Gastrocnemius medialis (tissue), 4 donors: ENCODE measurements around the gene WDR4. TPM values are rescaled to one million over a fixed set of nuclear protein-coding genes. Genes with fewer than 3 reads are reported as not detected.
"Not testable (repeated sequence)": the region's sequence is repeated elsewhere in the genome, so short reads cannot be mapped to it uniquely, and the experiment has no call there.

Source experiments
- ATAC-seq, 2 donors: fragments of 150-250 bp; one replicate each; pipeline ENCODE4 v1.9.1; 2016
- DNase-seq, 2 donors: peaks; one replicate each; pipeline ENCODE4 v3.0.0-alpha.2; 2019
- H3K27ac ChIP-seq, 4 donors: fragments of 200-600 bp; sonication (generic); 1 replicate in 1 of 4; 2 replicates in 3 of 4; pipeline ENCODE4 v1.5.1; 2016 to 2018; ENCODE audit warnings: mild to moderate bottlenecking in 2 of 4, moderate library complexity in 1 of 4
- H3K27me3 ChIP-seq, 3 donors: fragments of 200-600 bp; sonication (generic) in 2 of 3; 1 replicate in 1 of 3; 2 replicates in 2 of 3; pipeline versions ENCODE4 v1.5.1 to v1.6.0; 2016 to 2019; ENCODE audit warnings: mild to moderate bottlenecking in 1 of 3, moderate library complexity in 1 of 3
- H3K36me3 ChIP-seq, 2 donors: fragments of 200-600 bp; sonication (generic) in 1 of 2; one replicate each; pipeline ENCODE4 v1.5.1; 2017 to 2018
- H3K4me1 ChIP-seq, 2 donors: fragments of 200-600 bp; sonication (generic) in 1 of 2; one replicate each; pipeline ENCODE4 v1.5.1; 2016 to 2017; ENCODE audit warnings: mild to moderate bottlenecking in 2 of 2
- H3K4me3 ChIP-seq, 4 donors: fragments of 200-600 bp; sonication (generic) in 3 of 4; 1 replicate in 1 of 4; 2 replicates in 3 of 4; pipeline ENCODE4 v1.5.1; 2016 to 2019; ENCODE audit warnings: mild to moderate bottlenecking in 2 of 4
- H3K9me3 ChIP-seq, 3 donors: fragments of 200-600 bp; sonication (generic) in 2 of 3; 1 replicate in 1 of 3; 2 replicates in 2 of 3; pipeline ENCODE4 v1.5.1; 2016 to 2019
- POLR2A ChIP-seq, 2 donors: fragments of 450-650 bp; IDR thresholded peaks; one replicate each; pipeline ENCODE4 v1.6.1; 2017; ENCODE audit warnings: antibody characterized with exemption in 2 of 2, mild to moderate bottlenecking in 2 of 2, moderate library complexity in 2 of 2
- in situ Hi-C, 4 donors: fragments of 200-750 bp; cut with MboI; loops; one replicate each; pipeline versions ENCODE4 v1.15.0 to v1.8.0; 2017; ENCODE audit warnings: low sequenced_read_pairs in 4 of 4
- intact Hi-C: fragments of 100-400 bp; cut with DNase I; formaldehyde crosslinking; loops from one replicate; pipeline ENCODE4 v1.15.1; 2023; ENCODE audit warnings: low total_unique reads
- total RNA-seq, 4 donors: library from RNA; depleted of rRNA; stranded (reverse); fragments of >200 nt; gene quantifications; one replicate each; pipeline versions ENCODE4 v1.1.0 to v1.2.3, GENCODE V29; 2016
- TF ChIP-seq, protein P1 (sequence below), 5 experiments: fragments of 450-650 bp in 3 of 5; fragments of 200-600 bp in 2 of 5; sonication (generic) in 2 of 5; IDR thresholded peaks in 4 of 5; conservative IDR thresholded peaks in 1 of 5; 1 replicate in 4 of 5; 2 replicates in 1 of 5; pipeline ENCODE4 v1.5.1; 2016 to 2019; ENCODE audit warnings: antibody characterized with exemption in 5 of 5, mild to moderate bottlenecking in 3 of 5, moderate library complexity in 3 of 5

The WDR4 gene
- total RNA-seq, 4 donors from 2014 or later, result 1.9 to 13.3 (median 4.4) TPM

DNA sequence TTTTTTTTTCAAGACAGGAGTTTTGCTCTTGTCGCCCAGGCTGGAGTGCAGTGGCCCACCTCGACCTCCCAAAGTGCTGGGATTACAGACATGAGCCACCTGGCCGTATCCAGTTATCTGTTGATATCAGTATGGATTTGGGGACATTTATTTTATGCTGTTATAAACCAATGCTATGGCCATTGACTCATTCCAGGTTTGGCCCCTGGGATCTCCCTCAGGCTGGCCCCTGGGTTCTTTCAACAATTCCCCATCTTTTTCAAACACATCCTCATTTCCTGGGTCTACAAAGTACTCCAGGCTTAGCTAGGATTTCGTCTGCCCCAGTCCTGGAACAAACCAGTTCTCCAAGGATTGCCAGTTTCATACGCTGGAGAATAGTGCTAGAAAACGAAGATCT lies 44.1 kb downstream of the WDR4 start:
- Histone ChIP-seq H3K4me1 (no peaks in the 10 kb centered on the region), H3K4me3 (no peak overlapping the region), H3K27me3 (peaks cover 13 to 23% (median 17%) of the 10 kb centered on the region in 3 donors), H3K27ac (no peak overlapping the region), H3K36me3 (peaks cover 0 to 14% of the 10 kb centered on the region in 2 donors), H3K9me3 (no peaks in the 10 kb centered on the region)
- ATAC-seq, result no peak
- in situ Hi-C loops, result no loop called here
- TF ChIP-seq, protein P1, sequence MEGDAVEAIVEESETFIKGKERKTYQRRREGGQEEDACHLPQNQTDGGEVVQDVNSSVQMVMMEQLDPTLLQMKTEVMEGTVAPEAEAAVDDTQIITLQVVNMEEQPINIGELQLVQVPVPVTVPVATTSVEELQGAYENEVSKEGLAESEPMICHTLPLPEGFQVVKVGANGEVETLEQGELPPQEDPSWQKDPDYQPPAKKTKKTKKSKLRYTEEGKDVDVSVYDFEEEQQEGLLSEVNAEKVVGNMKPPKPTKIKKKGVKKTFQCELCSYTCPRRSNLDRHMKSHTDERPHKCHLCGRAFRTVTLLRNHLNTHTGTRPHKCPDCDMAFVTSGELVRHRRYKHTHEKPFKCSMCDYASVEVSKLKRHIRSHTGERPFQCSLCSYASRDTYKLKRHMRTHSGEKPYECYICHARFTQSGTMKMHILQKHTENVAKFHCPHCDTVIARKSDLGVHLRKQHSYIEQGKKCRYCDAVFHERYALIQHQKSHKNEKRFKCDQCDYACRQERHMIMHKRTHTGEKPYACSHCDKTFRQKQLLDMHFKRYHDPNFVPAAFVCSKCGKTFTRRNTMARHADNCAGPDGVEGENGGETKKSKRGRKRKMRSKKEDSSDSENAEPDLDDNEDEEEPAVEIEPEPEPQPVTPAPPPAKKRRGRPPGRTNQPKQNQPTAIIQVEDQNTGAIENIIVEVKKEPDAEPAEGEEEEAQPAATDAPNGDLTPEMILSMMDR (IDR thresholded peaks at IDR 0.05 in 4 of 5, conservative IDR thresholded peaks at IDR 0.05 in 1 of 5), result no peak
- TF ChIP-seq POLR2A (IDR thresholded peaks at IDR 0.05), result no peak
- intact Hi-C loops, result no loop called here
- DNase-seq, result no peak

DNA sequence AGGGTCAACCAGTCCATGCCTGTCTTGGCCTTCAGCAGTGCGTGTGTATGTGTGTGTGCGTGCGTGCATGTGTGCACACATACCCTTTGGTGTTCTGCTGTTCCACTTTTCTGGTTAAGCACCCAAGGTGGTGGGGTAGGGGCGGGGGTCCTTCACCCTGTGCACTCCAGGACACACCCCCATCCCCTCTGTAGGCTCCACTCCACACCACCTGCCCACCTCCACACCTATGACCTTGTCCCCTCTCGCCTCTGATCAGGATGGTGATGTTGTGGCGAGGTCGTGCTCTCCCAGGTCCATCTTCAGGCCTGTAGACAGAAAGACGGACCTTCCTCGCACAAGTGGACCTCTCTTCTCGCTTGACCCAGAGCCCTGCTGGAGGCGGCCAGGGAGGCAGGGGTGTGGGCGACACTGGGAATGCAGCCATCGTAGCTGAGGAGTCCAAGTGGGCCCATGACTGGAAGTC lies 44.6 kb downstream of the WDR4 start:
- TF ChIP-seq, protein P1 (IDR thresholded peaks at IDR 0.05 in 4 of 5, conservative IDR thresholded peaks at IDR 0.05 in 1 of 5), result no peak
- no peak for TF ChIP-seq POLR2A (IDR thresholded peaks at IDR 0.05)
- no peak for DNase-seq
- no peak overlapping the region for H3K4me3 ChIP-seq
- peaks cover 0 to 11% of the 10 kb centered on the region in 2 donors for H3K36me3 ChIP-seq
- in situ Hi-C loops, result no loop called here
- no peak overlapping the region for H3K27ac ChIP-seq
- peaks cover 16 to 28% (median 21%) of the 10 kb centered on the region in 3 donors for H3K27me3 ChIP-seq
- no peak for ATAC-seq
- intact Hi-C loops, result no loop called here
- no peaks in the 10 kb centered on the region for H3K9me3 ChIP-seq
- H3K4me1 ChIP-seq, result no peaks in the 10 kb centered on the region

DNA sequence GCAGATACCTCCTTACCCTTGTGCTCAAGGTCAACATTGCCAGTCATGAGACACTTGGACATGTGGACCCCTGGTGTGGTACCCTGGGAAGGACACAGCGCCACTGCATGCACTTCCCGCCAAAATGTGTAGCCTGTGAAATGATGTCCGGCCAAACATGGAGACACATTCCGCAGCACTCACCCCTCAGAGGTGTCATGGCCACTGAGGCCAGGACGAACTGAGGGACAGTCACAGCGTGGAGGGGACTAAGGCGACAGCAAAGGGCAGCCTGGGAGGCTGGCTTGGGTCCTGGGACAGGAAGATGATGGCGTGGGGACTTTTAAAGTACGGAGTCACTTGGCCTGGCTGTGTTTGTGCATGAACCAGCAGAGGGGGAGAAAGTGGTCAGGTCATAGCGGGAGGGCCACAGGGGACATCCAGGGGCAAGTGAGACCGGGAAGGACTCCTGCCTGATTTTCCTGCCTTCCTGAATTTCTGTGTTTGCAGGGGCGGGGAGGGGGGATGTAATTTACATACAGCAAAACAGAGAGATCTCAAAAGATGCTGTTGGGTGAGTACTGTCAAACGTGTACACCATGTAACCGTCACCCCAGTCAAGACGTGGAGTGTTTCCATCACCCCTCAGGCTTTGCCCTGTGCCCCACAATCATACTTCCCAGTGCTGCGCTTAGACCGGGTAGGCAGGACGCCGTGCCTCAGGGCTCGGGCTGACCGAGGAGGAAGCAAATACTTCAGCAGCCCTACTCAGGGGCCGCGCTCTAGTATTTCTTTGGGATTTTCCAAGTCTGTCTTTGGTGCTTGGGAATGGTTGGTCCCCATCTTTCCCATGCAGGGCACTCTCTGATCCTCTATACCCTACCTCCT lies 45.2 kb downstream of the WDR4 start:
- Histone ChIP-seq H3K9me3 (no peaks in the 10 kb centered on the region), H3K4me3 (no peak overlapping the region), H3K4me1 (no peaks in the 10 kb centered on the region), H3K27me3 (peaks cover 23 to 35% (median 28%) of the 10 kb centered on the region in 3 donors), H3K27ac (no peak overlapping the region), H3K36me3 (peaks cover 0 to 5% of the 10 kb centered on the region in 2 donors)
- DNase-seq (no peak), ATAC-seq (no peak)
- no peak for TF ChIP-seq POLR2A (IDR thresholded peaks at IDR 0.05)
- TF ChIP-seq, protein P1 (IDR thresholded peaks at IDR 0.05 in 4 of 5, conservative IDR thresholded peaks at IDR 0.05 in 1 of 5), result no peak
- in situ Hi-C loops (no loop called here), intact Hi-C loops (no loop called here)

DNA sequence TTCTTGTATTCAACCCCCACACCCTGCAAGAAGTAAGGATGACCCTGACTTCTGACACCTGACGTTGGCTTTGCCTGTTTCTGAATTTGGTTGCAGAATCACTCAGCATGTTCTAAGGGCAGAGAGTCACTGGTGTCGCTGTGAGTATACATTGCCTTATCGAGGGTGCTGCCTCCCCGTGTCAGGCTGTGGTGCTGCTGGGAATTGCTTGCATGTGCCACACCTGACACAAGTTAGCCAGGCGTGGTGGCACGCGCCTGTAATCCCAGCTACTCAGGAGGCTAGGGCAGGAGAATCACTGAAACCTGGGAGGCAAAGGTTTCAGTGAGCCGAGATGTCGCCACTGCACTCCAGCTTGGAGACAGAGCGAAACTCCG lies 45.9 kb downstream of the WDR4 start:
- no peak overlapping the region for H3K27ac ChIP-seq
- peaks cover 30 to 37% (median 35%) of the 10 kb centered on the region in 3 donors for H3K27me3 ChIP-seq
- intact Hi-C loops (no loop called here), in situ Hi-C loops (no loop called here)
- H3K4me3 ChIP-seq, result no peak overlapping the region
- H3K9me3 ChIP-seq, result no peaks in the 10 kb centered on the region
- TF ChIP-seq POLR2A (IDR thresholded peaks at IDR 0.05), result no peak
- TF ChIP-seq, protein P1 (IDR thresholded peaks at IDR 0.05 in 4 of 5, conservative IDR thresholded peaks at IDR 0.05 in 1 of 5), result no peak
- H3K36me3 ChIP-seq, result no peaks in the 10 kb centered on the region
- DNase-seq (no peak), ATAC-seq (no peak)
- no peaks in the 10 kb centered on the region for H3K4me1 ChIP-seq

DNA sequence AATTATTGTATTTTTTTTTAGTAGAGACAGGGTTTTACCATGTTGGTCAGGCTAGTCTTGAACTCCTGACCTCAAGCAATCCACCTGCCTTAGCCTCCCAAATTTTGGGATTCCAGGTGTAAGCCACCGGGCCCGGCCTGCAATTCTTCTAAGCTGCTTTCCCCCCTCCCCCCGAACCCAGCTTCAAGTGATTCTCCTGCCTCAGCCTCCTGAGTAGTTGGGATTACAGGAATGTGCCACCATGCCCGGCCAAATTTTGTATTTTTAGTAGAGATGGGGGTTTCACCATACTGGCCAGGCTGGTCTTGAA lies 47.1 kb downstream of the WDR4 start:
- H3K9me3 ChIP-seq, ATAC-seq, H3K27ac ChIP-seq, intact Hi-C loops, H3K36me3 ChIP-seq, in situ Hi-C loops, H3K4me3 ChIP-seq, H3K4me1 ChIP-seq, DNase-seq: not testable (repeated sequence)
- H3K27me3 ChIP-seq, result peaks cover 31 to 48% (median 35%) of the 10 kb centered on the region in 3 donors
